Muscle layer of colon (tissue), 2 donors: ENCODE measurements around the gene GEMIN2.
"Not testable (repeated sequence)": the region's sequence is repeated elsewhere in the genome, so short reads cannot be mapped to it uniquely, and the experiment has no call there.

Experiments
- H3K27ac ChIP-seq: one replicate; pipeline ENCODE4 v1.7.0; 2013; ENCODE audit warnings: low read depth, mild to moderate bottlenecking, low read length, moderate library complexity
- H3K27me3 ChIP-seq, 2 donors: one replicate each; pipeline ENCODE4 v1.7.0; 2013; ENCODE audit warnings: low read length in 2 of 2, mild to moderate bottlenecking in 2 of 2; ENCODE audit not compliant: insufficient read depth in 2 of 2, control insufficient read depth in 1 of 2
- H3K36me3 ChIP-seq: one replicate; pipeline ENCODE4 v1.7.0; 2013; ENCODE audit warnings: mild to moderate bottlenecking, low read length; ENCODE audit not compliant: insufficient read depth
- H3K4me1 ChIP-seq: one replicate; pipeline ENCODE4 v1.7.0; 2013; ENCODE audit warnings: mild to moderate bottlenecking, low read length; ENCODE audit not compliant: insufficient read depth
- H3K4me3 ChIP-seq, 2 donors: one replicate each; pipeline ENCODE4 v1.7.0; 2013; ENCODE audit warnings: low read length in 2 of 2, low read depth in 1 of 2, mild to moderate bottlenecking in 1 of 2, moderate library complexity in 1 of 2
- H3K9ac ChIP-seq: one replicate; pipeline ENCODE4 v1.7.0; 2013; ENCODE audit warnings: low read length
- H3K9me3 ChIP-seq: one replicate; pipeline ENCODE4 v1.7.0; 2013; ENCODE audit warnings: mild to moderate bottlenecking, low read length
- donor health status: abdominal sarcoma.
- donor health status: Adenocarcinoma of cecum.

Gene GEMIN2

GRCh38 chr14:39097159-39097558 is 17.0 kb upstream of the GEMIN2 start:
- Histone ChIP-seq H3K9ac (no peak overlapping the region), H3K27ac (no peak overlapping the region), H3K4me1 (peaks cover 10% of the 10 kb centered on the region)

GRCh38 chr14:39099215-39099614 is 14.9 kb upstream of the GEMIN2 start:
- not testable (repeated sequence) for H3K27me3 ChIP-seq, H3K9me3 ChIP-seq, H3K9ac ChIP-seq, H3K27ac ChIP-seq, H3K4me3 ChIP-seq, H3K36me3 ChIP-seq
- peaks cover 16% of the 10 kb centered on the region for H3K4me1 ChIP-seq

More at GRCh38 chr14:39097159-39097558, 17.0 kb upstream of the GEMIN2 start:
- no peak overlapping the region for H3K4me3 ChIP-seq
- H3K9me3 ChIP-seq: no peaks in the 10 kb centered on the region
- peaks cover 13% of the 10 kb centered on the region for H3K36me3 ChIP-seq
- no peaks in the 10 kb centered on the region for H3K27me3 ChIP-seq

- H3K27me3 ChIP-seq: no peaks in the 10 kb centered on the region
Observed at GRCh38 chr14:39099748-39100147, 14.4 kb upstream of the GEMIN2 start.

DNA sequence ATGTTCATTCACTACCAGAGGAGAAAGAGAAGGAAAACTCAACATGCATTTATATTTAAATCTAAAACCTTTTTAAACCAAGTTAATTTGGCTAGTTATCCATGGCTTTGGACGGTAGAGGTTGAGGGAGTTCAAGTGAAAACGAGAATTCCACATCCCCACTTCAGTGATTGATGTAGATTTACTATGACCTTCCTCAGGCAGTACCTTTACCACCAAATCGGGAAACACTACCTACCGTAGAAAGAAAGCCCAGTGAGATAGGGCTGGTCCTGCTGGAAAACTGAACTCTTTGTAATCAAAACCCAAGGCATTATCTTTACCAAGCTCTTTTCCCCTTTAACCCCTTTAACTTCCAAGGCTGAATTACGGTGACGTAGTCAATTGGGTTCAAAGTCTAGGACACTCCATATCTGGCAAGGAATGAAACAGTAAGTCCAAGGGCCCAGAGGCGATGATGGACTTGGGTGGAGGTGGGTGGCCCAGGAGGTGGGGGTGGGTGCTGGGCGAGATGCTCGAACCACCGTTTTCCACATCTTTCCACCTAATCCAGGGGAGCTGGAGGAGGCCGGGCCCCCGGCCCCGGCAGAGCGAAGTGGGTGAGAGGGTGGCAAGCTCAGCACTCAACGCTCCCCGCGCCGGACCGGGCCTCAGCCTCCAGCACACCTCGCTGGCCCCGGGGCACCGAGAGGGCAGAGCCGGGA is 11.7 kb upstream of the GEMIN2 start:
- Histone ChIP-seq H3K9ac (peak overlapping the region; percentile 86), H3K9me3 (no peaks in the 10 kb centered on the region), H3K36me3 (no peaks in the 10 kb centered on the region), H3K4me1 (peaks cover 21% of the 10 kb centered on the region), H3K4me3 (peak overlapping the region; percentile 72 to 89), H3K27me3 (no peaks in the 10 kb centered on the region), H3K27ac (peak overlapping the region; percentile 99)

More at GRCh38 chr14:39099748-39100147, 14.4 kb upstream of the GEMIN2 start:
- Histone ChIP-seq H3K4me1 (peaks cover 21% of the 10 kb centered on the region), H3K27ac (no peak overlapping the region), H3K9me3 (no peaks in the 10 kb centered on the region), H3K9ac (no peak overlapping the region), H3K4me3 (no peak overlapping the region), H3K36me3 (peaks cover 3% of the 10 kb centered on the region)

DNA sequence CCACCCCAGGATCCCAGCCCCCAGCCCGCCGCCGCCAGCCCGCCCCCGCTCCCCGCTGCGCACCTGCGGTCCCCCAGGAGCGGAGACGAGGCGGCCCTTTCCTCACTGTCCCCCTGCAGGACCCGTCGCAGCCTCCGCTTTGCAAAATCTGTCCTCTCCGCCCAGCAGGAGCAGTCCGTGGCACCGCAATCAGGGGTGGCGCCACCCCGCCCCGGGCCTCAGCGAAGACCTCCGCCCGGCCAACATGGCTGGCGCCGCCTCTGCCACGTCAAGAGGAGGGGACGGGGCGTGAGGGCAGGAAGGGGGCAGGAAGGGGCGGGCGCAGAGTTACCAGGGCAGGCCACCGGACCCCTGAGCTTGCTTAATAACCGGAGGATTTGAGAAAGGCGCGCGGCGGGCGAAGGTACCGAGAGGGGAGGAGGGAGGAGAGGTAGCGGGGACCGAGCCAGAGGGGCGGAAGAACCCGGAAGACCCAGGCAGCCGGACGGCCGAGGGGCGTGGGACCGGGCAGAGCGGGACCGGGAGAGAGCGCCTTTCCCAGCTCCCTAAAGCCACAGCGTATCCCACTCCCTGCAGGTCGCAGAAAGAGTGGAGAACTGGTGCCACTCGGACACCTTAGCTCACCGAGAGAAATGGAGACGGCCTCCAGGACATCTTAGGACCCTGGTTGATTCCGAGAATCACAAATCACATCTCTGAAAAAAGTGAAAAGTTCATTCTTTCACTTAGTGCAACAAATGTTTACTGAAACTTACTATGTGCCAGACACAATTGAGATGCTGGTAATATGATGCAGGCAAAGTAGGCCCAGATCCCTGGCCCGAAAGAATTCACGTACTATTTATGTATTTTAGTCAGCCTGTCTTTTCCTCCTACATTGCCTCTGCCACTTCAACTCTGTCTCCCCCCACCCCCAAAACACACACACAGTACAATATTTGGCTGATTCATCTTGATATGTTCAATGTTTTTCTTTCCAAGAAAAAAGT is 10.9 kb upstream of the GEMIN2 start, which contains the start of gene SEC23A:
TSS of gene SEC23A (minus strand) at position 267 of the 989 bp plus-strand sequence. CDS start 7,117 bp downstream, outside the sequence.
- peak within 1 kb of the TSS; percentile 86 for H3K9ac ChIP-seq
- H3K4me3 ChIP-seq: peak within 1 kb of the TSS; percentile 72 to 89
- H3K9me3 ChIP-seq: no peaks in the 10 kb centered on the region
- no peaks in the 10 kb centered on the region for H3K27me3 ChIP-seq
- no peaks in the 10 kb centered on the region for H3K36me3 ChIP-seq
- H3K27ac ChIP-seq: peak within 1 kb of the TSS; percentile 99
- peaks cover 21% of the 10 kb centered on the region for H3K4me1 ChIP-seq

DNA sequence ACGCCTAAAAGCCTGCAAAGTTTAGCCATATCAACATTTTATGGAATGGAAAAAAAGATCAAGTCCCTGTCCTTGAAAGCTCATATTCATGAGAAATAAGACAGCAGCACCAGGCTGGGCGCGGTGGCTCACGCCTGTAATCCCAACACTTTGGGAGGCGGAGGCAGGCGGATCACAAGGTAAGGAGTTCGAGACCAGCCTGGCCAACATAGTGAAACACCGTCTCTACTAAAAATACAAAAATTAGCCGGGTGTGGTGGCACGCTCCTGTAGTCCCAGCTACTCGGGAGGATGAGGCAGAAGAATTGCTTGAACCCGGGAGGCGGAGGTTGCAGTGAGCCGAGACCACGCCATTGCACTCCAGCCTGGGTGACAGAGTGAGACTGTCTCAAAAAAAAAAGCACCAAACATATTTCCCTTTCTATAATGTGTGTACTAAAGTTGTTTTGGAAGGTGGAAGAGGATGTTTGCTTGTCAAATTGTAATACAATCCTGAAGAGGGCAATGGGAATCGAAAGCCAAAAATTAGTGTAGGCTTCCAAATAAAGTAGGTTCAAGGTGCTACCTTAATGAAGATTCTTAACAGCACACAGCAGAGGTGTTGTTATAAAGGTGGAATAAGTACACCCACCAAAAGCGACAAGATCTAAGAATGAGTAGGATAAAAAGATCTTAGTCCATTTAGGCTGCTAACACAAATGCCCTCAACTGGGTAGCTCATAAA is 9.9 kb upstream of the GEMIN2 start:
- Histone ChIP-seq H3K27ac (peak overlapping the region; percentile 99), H3K4me3 (peak overlapping the region; percentile 72 to 89), H3K9ac (peak overlapping the region; percentile 86), H3K4me1 (peaks cover 21% of the 10 kb centered on the region)
- not testable (repeated sequence) for H3K9me3 ChIP-seq, H3K27me3 ChIP-seq, H3K36me3 ChIP-seq

DNA sequence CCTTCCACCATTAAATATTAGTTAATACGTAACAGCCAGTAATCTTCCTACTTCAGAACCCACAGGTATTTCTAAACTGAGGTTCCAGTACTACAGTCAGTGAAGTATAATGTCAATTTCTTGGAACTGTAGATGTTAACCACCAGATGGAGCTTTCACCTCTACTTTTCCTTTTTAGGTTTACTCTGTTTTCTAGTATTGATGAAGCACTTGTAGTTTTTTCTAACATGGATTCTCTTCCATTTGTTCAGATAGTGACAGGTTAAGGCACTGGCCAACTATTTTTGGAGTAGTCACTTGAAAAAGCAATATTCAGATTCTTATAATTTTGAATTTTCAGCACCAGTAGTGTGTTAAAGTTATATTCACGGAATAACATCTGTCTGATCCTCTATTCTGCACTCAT is 6.5 kb upstream of the GEMIN2 start:
- Histone ChIP-seq H3K27me3 (no peaks in the 10 kb centered on the region), H3K4me1 (peaks cover 11% of the 10 kb centered on the region), H3K36me3 (no peaks in the 10 kb centered on the region), H3K9me3 (no peaks in the 10 kb centered on the region), H3K4me3 (no peak overlapping the region), H3K9ac (no peak overlapping the region), H3K27ac (no peak overlapping the region)

GRCh38 chr14:39108791-39109190 is 5.3 kb upstream of the GEMIN2 start:
- Histone ChIP-seq H3K4me3 (no peak overlapping the region), H3K9me3 (no peaks in the 10 kb centered on the region), H3K9ac (no peak overlapping the region), H3K27me3 (no peaks in the 10 kb centered on the region), H3K36me3 (no peaks in the 10 kb centered on the region), H3K4me1 (peaks cover 10% of the 10 kb centered on the region), H3K27ac (no peak overlapping the region)

GRCh38 chr14:39109893-39110715 is 4.0 kb upstream of the GEMIN2 start:
- Histone ChIP-seq H3K4me1 (peaks cover 4% of the 10 kb centered on the region), H3K27me3 (no peaks in the 10 kb centered on the region), H3K36me3 (no peaks in the 10 kb centered on the region), H3K9me3 (no peaks in the 10 kb centered on the region), H3K27ac (no peak overlapping the region), H3K4me3 (no peak overlapping the region), H3K9ac (no peak overlapping the region)

DNA sequence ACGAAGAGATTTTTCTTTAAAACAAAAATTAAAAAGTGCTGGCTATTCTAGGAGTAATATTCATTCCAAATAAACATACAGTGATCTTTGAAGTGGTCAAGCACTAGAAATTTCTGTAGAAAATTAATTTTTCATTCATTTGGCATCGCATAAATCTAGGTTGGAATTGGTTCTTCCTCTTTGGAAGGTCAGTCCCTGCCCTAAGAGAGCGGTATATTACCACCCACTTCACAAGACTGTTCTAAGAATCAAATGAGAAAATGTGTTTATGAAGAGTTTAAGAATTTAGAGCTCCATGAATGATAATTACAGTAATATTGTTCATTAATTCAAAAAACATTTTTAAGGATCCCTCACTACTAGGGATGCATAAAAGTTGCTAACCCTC is 444 bp upstream of the GEMIN2 start:
- Histone ChIP-seq H3K4me3 (peak overlapping the region in 1 of 2 donors; percentile 93), H3K36me3 (peaks cover 2% of the 10 kb centered on the region), H3K27me3 (no peaks in the 10 kb centered on the region), H3K27ac (peak overlapping the region; percentile 57), H3K9me3 (no peaks in the 10 kb centered on the region), H3K4me1 (peaks cover 5% of the 10 kb centered on the region), H3K9ac (peak overlapping the region; percentile 88)
